ENCODE measurements around the gene CNNM4.

The CNNM4 gene

DNA sequence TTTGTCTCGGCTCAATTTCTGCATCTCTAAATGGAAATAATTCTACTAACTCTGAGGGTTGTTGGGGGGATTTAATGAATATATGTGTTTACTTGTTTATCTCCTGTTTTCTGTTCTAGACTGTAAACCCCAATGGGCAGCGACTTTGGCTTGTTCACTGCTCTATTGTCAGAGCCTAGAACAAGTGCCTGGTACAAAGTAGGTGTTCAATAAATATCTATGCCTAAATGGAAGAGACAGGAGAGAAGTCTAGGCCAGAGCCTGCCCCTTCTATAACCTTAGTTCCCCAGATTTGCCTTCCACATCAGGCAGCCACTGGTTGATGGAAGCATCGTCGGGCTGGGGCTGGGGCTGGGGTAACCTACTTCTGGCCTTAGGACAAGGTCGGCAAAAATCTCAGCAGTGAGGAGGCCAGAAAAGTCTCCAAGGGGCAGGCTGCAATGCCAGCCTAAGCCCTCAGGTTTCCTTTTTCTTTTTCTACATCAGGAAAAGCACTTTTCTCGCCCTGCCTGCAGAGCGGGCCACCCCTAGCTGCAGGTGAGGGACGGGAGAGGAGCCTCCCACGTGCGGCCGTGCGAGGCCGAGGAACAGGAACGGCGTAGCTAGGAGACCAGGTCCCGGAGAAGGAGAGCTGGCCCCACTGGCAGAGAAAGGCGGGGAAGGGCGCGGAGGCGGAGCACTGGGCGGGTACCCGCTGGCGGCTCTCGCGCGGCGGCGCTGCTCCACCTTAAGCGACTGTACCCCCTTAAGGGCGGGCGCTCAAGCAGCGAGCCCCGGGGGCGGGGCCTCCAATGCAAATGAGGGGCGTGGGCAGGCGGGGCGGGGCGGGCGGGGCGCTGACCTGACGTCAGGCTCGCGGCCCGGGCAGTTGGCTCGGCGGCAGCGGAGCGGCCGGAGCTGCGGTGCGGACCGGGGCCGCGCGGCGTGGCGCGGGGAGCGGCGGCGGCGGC is at the start of gene CNNM4:
Gene CNNM4 (plus strand): TSS at position 867 of the 950 bp plus-strand sequence. CDS start 98 bp downstream, outside the sequence.
- peak; percentile 57 for DNase-seq

DNA sequence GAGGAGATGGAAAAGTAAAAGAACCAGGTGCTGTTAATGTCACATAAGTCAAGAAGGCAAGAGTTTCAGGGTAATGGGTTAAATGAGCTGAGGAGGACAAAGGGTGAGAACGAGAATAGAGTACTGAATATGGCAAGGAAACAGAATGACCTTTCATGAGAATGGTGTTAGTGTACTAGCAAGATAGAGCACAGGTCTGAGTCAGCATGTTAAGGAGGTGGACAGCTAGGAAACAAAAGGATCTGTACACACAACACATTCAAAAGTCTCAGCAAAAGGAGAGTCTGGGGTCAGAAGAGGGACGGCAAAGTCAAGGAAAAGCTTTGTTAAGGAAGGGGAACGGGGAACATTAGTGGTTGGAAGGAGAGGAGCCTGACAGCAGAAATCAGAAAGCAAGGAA is 49.7 kb upstream of the CNNM4 start:
- DNase-seq: no peak

DNA sequence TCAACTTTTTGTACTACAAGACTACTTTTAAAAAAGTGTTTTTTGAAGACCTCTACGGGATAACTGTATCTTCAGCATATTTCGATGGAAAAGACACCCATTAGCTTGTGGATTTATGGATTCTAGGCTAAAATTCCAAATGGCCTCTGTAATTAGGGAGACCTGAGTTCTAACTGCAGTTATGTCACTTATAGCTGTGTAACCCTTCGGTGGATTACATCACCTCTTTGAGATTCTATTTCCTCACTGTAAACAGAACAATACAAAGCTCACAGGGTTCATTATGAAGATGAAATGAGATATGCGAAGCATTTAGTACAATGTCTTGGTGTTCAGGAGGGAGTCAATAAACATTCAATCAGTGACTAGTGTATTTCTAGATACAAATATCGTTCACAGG is 45.0 kb upstream of the CNNM4 start:
- no peak for DNase-seq

DNA sequence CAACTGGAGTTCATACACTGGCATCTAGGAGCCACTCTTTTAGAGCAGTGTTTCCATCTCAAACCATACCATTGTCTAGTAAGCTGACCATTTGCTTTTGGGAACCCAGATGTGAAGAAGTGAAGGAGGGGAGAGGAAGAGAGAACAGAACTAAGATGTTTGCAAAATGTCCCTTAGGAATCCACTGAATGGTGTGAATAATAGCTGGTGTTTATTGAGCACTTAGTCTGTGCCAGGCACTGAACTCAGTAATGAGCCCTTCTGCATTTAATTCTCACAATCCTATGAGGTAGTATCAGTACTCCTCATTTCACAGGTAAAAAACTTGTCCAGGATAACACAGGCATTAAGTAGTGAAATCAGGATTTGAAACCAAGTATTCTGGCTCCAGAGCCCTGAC is 44.3 kb upstream of the CNNM4 start:
- no peak for DNase-seq

DNA sequence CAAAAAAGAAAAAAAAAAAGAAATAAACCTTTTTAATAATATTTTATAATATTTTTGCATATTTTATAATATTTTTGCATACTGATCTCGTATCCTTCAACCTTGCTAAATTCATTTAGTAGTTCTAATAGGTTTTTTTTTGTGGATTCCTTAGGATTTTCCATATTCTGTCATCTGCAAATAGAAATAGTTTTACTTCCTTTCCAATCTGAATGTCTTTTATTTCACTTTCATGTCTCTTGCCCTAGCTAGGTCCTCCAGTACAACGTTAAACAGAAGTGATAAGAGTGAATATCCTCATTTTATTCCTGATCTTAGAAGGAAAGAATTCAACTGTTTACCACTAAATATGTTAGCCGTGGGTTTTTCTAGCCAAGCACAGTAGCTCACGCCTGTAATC is 34.6 kb upstream of the CNNM4 start:
- no peak for DNase-seq

DNA sequence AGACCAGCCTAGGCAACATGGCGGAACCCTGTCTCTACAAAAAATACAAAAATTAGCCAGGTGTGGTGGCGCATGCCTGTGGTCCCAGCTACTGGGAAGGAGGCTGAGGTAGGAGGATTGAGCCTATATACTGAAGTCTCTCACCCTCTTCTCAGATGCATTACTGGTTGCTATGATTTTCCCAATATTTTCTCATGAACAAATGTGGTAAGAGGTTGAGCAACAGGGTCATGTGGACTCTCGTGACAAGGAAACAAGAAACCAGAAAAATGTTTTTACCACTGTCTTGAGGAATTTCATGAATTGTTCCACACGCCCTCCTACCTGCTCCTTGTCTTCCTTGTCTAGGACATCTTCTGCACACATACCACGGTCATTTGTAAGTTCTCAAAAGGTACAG is 33.3 kb upstream of the CNNM4 start:
- no peak for DNase-seq

DNA sequence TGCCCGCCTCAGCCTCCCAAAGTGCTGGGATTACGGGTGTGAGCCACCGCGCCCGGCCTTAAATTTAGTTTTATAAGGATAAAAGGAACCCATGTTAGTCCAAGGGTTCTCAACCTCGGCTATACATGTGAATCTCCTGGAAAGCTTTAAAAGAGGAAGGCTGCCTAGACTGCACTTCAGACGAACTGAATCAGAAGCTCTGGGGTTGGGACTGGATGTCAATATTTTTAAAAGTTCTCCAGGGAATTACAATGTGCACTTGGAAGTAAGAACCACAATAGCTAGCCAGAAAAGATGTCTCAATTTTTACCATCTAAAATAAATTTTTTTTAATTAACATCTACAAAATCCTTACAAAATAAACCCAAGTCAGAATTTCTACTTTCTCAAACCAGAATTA is 31.0 kb upstream of the CNNM4 start:
- no peak for DNase-seq

DNA sequence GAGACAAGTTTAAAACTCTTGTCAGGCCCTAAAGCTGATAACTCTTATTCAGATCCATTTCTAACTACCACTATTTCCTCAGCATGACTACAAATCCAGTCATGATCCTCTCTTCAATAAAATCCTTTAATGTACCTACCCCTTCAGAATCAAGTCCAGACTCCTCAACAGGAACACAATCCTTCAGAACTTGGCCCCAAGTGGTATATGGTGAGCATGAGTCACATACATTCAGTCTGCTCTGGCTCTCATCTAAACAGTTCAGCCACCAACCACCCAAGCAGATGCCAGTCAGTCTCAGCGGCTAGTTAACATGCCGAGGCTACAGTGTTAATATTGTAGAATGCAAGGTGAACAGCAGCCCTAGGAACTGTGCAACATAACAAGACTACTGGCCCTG is 30.5 kb upstream of the CNNM4 start:
- no peak for DNase-seq

DNA sequence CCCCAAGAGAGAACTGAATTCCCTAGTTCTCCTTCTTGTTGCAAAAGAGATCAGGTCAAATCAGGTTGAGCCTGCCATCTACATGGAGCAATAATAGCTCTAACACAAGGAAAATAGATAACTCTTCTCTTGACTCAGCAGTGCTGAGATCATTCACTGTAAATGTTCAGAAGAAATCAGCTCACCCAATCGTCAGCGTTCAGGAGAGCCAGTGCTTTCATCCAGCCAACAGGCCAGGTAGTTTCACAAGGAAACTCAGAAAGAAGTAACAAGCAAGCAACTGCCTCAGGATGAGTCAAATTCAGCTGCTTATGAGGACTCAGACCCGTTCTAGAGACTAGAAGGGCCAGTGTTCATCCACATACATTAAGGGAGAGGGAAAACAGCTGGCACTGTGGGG is 26.8 kb upstream of the CNNM4 start:
- DNase-seq: no peak

DNA sequence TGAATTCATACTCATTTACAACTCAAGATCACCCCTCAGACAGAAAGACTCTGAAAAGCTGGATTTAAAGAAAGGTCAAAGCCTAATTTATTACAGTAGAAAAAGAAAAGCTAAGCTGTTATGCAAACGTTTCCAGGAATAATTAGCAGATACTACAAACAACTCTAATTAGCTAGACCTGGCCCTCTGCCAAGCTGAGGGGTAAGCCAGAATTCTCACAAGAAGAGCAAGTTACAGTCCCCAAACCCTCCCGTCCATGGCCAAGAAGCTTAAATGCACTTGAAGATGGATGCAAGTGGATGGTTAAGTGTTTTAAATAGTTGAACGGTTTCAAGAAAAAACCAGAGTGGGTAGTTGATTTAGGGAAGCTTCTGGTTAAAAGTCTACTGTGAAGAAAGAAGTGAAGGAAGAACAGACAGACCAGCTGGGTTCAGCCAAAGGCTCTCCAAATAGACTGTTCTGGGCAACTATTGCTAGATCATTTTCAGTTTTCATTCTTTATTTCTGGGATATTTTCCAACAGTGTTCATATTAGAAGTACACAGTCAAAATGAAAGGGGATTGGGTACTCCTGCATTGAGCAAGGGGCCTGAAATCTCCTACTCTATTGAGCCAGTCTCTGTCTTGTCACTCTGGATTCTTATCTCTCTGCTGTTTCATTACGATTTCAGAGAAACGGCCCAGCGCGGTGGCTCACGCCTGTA is 25.7 kb upstream of the CNNM4 start:
- no peak for DNase-seq

DNA sequence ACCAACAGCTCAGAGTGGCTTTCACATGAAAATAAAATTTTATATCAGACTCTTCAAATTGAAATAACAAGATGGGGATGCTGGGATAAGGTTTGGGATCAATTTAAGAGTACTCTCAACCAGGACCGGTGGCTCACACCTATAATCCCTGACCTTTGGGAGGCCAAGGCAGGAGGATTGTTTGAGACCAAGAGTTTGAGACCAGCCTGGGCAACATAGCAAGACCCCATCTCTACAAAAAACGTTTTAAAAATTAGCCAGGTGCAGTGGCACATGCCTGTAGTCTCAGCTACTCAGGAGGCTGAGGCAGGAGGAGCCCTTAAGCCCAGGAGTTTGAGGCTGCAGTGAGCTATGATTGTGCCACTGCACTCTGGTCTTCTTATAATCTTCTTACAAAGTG is 23.5 kb upstream of the CNNM4 start:
- no peak for DNase-seq

DNA sequence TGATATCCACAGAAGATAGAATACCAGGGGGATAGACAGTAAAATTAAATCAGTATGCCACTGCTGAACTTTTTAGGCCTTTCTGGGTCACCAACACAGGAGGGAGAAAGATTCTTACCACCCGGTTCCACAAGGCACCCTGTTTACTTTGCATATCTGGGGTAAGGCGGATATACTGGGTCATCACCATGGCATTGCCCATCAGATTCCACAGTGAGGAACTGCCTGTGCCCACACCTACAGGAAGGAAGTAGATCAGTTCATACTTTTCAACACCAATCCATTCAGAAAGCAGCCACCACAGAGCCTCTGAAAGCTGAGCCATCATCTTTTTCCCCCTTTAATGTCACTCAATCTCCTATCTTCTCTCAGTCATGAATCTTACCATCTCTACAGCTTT is 22.9 kb upstream of the CNNM4 start:
- DNase-seq: no peak

DNA sequence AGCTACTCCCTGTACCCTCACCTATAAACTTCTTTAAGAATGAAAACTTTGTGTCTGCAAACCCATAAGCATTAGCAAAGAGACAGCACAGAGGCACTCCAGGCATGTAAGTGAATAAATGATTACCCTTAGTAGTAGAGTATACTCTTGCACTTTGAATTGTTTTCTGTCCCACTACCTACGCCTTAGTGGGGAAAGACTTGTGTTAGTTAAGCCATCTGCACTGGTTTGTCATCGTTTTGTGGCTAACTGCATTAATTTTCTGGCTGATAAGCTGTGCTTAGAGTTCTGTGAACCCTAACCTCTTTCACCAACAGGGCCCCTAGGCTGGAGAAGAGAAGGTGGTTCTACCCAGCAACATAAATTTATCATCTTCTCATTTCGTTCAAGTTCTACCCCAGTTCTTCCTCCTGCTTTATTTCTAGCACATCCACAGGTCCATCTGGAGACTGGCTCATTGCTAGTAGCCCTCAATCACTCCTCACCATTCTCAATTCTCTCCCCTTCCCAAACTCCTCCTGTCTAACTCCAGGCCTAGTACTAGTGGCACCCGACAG is 21.5 kb upstream of the CNNM4 start:
- no peak for DNase-seq

DNA sequence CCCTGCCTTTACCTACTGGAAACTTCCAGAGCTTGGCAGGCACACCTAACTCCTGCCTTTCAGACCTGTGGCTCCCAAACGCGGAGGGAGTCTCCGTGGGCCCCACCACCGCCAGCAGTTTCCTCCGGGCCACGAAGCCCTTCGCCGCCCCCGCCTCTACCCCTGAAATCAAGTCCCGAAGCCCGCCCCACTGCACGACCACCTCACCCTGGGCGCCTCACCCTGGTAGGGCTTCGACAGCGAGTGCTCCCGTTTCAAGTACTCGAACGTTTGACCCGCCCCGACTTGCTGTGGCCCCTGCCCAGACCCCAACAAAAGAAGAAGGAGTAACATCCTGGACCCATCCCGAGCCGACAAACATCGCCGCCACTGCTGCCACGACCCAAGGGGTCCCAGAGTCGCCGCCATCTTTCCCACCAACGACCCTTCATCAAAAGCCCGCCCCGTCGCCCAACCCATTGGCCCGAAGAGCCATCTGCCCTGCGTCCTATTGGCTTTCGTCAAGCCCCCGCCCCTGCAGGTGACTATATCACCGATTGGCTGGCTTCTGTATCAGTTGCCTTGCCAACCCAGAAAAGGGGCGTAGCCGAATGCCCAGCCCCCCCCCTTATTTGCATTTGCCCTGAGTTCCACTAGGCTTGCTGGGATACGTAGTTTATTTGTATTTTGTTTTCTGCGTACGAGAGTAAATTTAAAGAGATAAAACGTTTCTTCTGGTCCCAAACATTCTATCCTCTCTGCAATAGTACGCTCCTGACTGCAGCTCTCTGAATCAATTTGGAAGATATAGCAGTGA is 20.9 kb upstream of the CNNM4 start, which contains the start of gene LMAN2L:
Gene LMAN2L (minus strand): TSS at position 432 of the 796 bp plus-strand sequence. CDS start 24 bp downstream, at position 408.
- peak; percentile 95 for DNase-seq

DNA sequence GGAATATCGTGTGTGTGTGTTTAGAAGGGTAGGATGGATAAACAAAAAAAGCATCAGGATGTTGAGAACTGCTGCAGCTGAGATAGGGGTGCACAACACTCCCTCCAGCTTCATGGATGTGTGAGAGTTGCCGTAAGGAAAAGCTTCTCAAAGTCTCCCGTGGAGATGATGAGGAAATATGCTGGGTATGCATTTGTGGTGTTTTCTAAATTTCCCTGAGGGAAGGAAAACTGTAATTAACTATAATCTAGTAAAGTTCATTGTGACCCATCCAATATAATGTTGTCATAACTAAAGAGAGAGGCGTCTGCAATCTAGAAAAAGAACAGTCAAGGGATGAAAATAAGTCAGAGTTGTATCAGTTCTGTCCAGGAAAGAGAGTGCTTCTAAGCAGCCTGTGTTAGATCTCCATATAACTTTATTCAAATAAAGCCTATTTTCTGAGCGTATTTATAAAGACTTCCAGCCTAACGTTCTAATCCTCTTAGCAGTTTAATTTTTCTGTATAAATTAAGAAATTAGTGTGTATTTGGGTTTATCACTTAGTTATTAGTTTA is 13.6 kb upstream of the CNNM4 start:
- DNase-seq: no peak

DNA sequence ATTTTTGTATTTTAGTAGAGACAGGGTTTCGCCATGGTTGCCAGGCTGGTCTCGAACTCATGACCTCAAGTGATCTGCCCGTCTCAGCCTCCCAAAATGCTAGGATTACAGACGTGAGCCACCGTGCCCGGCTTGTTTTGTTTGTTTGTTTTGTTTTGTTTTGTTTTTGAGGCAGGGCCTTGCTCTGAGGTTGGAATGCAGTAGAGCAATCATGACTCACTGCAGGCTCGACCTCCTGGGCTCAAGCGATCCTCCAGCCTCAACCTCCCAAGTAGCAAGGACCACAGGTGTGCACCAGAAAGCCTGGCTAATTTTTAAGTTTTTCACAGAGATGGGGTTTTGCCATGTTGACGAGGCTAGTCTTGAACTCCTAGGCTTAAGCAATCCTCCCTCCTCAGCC is 8.9 kb upstream of the CNNM4 start:
- DNase-seq: no peak

DNA sequence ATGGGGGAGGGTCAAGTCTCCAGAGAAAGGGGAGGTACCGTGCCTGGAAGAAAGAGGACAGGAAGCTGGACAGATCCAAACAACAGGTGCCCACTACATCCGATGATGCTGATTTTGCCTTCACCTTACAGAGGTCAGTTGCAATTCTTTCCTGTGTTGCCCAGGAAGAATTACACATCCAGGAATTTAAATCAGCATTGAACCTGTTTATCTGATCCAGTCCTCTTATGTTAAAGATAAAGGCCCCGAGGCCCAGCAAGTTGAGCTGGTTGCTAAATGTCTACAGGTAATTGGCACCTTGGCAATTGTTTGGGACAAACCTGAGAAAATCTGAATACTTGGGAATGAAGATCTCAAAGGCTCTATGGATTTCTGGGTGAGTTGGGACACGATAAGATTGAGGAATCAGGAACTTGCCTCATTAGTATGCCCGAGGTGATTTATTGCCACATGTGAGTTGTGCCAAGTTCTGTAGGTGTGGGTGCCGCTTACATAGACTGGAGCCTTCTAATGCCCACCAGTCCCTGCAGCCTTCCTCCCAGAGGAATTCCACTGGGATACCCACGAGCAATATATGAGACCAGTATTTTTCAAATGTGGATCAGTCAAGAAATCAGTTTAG is 6.9 kb upstream of the CNNM4 start:
- DNase-seq: no peak

DNA sequence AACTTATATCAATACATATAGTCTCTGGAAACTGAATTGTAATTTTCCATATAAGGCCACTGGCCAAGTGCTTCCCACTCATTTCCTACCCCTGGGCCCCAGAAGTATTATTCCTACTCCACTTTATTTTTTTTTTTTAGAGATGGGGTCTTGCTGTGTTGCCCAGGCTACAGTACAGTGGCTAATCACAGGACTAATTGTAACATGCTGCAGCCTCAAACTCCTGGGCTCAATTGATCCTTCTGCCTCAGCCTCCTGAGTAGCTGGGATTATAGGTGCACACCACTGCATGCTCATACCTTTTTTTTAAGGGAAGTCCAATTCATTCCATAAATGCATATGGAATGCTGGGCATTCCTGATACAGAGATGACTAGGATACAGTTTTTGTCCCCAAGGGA is 6.4 kb upstream of the CNNM4 start:
- no peak for DNase-seq

DNA sequence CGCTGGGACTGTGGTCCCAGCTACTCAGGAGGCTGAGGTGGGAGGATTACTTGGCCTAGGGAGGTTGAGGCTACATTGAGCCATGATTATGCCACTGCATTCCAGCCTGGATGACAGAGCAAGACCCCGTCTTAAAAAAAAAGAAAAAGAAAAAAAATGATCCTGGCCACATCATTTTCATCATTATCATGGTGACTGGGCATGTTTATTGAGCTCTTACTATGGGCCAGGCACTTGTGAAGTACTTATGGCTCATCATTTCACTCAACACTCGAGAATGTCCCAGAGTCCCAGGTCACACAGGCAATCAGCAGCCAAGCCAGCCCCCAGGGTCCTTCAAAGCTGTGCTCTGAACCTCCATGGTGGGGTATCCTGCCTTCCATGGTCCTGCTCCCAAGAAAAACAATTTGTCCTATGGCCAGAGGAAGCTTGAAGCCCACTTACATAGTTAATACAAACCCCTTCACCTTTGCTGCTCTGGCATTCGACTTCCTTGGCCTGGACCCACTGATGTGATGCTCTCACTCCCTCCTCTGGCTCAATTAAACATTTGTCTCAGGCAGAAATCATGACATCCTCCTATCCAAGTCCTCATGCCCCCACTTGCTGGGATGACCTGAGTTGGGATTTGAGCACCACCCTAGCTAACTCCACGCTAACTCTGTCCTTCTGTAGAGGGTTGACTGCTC is 3.8 kb upstream of the CNNM4 start:
- DNase-seq: no peak

DNA sequence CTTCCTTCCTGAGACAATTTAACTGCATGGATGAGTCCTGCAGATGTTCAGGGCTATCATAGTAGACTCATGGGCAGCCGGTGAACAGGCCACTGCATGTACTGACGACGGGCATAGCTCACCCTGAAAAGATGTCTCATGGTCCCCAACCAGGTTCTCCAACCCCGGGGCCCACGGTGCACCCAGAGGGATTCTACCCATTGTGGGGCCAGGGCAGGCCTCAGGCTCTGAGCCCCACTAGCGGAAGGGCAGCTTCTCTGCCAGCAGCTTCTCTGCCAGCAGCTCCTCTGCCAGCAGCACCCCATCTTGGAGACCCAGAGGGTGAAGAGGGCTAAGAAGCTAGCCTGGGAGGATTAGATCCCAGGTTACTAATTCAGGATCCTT is 3.2 kb upstream of the CNNM4 start:
- no peak for DNase-seq

DNA sequence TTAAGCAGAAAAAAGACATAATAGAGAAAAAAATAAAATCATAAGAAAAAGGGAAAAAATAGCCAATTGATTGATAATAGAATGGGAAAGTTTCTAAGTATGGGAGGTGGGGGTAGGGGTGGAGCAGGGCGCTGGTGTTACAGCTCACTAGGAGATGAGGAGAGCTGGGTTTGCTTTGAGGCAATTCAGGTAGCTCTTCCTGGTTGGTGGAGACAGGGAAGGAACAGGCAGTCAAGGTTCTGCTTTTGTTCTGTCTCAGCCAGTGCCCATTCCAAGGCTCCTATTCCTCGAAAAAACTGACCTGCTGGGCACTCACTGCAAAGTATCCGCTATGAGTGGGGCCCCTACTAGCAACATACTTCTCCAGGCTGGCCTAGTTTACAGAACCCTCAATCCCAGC is 1.7 kb upstream of the CNNM4 start:
- no peak for DNase-seq

DNA sequence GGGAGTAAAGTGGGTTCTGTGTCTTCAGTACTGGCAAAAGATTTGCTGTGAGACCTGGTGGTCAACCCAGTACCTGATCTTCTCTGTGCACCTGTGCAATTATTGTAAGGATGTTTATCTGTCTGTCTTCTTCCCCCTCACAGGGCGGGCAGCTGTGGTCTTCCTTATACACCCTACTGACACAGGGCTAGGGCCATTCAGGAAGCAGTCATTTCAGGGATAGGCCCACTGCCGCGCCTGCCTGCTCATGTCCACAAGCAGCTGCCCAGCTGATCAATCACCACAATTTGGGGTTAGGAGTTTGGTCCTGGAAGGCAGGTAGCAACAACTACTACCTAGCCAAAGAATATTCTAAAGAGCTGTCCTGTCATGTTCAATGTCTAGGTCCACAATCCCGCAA is 1.2 kb upstream of the CNNM4 start:
- DNase-seq: no peak
